Caco-2 (cell line): Measurements from ENCODE around the gene ALX4. TPM values are rescaled to one million over a fixed set of nuclear protein-coding genes. Genes with fewer than 3 reads are reported as not detected.

Experiments
- BruUV-seq: library from RNA; stranded (reverse); fragments of 400-500 nt; replicated peaks from 2 replicates; lab custom pipeline; 2021; lab: Mats Ljungman, UMichigan
- CTCF ChIA-PET: fragments of 300-600 bp; sonication (Branson Sonifier 250); formaldehyde crosslinking; loops from one replicate; lab custom pipeline; 2022; ENCODE audit warnings: antibody characterized with exemption; lab: Charles Lee
- POLR2A ChIA-PET: fragments of 300-600 bp; sonication (Branson Sonifier 250); formaldehyde crosslinking; loops from one replicate; lab custom pipeline; 2022; ENCODE audit warnings: antibody characterized with exemption; lab: Charles Lee
- DNase-seq, 2 experiments: peaks; one replicate each; pipeline versions ENCODE4 v3.0.0 to v3.0.0-alpha.2; 2020 to 2022
- H3K27me3 ChIP-seq: replicated peaks from 2 replicates; pipeline ENCODE4 v1.6.0; 2011; ENCODE audit warnings: low read length; ENCODE audit not compliant: control insufficient read depth, insufficient read depth
- H3K36me3 ChIP-seq: 2 replicates; pipeline ENCODE4 v1.5.1; 2011; ENCODE audit warnings: low read length; ENCODE audit not compliant: control insufficient read depth, insufficient read depth
- H3K4me1 ChIP-seq: fragments of 250-450 bp; sonication (Bioruptor Pico); 2 replicates; pipeline ENCODE4 v1.5.1; 2020; ENCODE audit warnings: mild to moderate bottlenecking
- H3K4me3 ChIP-seq: 2 replicates; pipeline ENCODE4 v1.5.1; 2011; ENCODE audit warnings: low read depth, mild to moderate bottlenecking, control low read depth, low read length
- H3K9me3 ChIP-seq: fragments of 250-450 bp; sonication (Bioruptor Pico); 2 replicates; pipeline ENCODE4 v1.5.1; 2020; ENCODE audit warnings: mild to moderate bottlenecking, moderate library complexity
- H3K27ac Mint-ChIP-seq: one replicate; pipeline ENCODE4 v1.8.0; 2022; ENCODE audit warnings: mixed read lengths; ENCODE audit not compliant: unreplicated experiment
- H3K27me3 Mint-ChIP-seq: one replicate; pipeline ENCODE4 v1.8.0; 2022; ENCODE audit warnings: mixed read lengths; ENCODE audit not compliant: insufficient read depth, unreplicated experiment
- H3K36me3 Mint-ChIP-seq: one replicate; pipeline ENCODE4 v1.8.0; 2022; ENCODE audit warnings: mild to moderate bottlenecking, mixed read lengths; ENCODE audit not compliant: insufficient read depth, unreplicated experiment
- H3K4me1 Mint-ChIP-seq: one replicate; pipeline ENCODE4 v1.8.0; 2022; ENCODE audit warnings: low read depth, mixed read lengths; ENCODE audit not compliant: unreplicated experiment
- H3K4me3 Mint-ChIP-seq: one replicate; pipeline ENCODE4 v1.8.0; 2022; ENCODE audit warnings: mild to moderate bottlenecking, moderate library complexity, mixed read lengths; ENCODE audit not compliant: unreplicated experiment
- H3K9me3 Mint-ChIP-seq: one replicate; pipeline ENCODE4 v1.8.0; 2022; ENCODE audit warnings: mixed read lengths; ENCODE audit not compliant: unreplicated experiment
- CTCF ChIP-seq, 2 experiments: fragments of 200-600 bp in 1 of 2; IDR thresholded peaks; 1 replicate in 1 of 2; 2 replicates in 1 of 2; pipeline versions ENCODE4 v1.5.1 to v1.8.0; 2011 to 2022; ENCODE audit warnings: antibody characterized with exemption in 1 of 2, control low read depth in 1 of 2, inconsistent platforms in 1 of 2, low read depth in 1 of 2, low read length in 1 of 2, mild to moderate bottlenecking in 1 of 2, moderate library complexity in 1 of 2; ENCODE audit not compliant: insufficient read depth in 1 of 2, severe bottlenecking in 1 of 2, unreplicated experiment in 1 of 2
- intact Hi-C: fragments of 100-400 bp; cut with micrococcal nuclease; formaldehyde crosslinking; loops from one replicate; pipeline ENCODE4 v1.10.0; 2022; ENCODE audit not compliant: unreplicated experiment
- total RNA-seq: library from RNA; stranded (reverse); gene quantifications from 2 replicates; pipeline ENCODE4 v1.2.3, GENCODE V29; 2022

ALX4 gene
- total RNA-seq, 1 experiment from 2014 or later = 0.05 TPM

- no peaks in the 10 kb centered on the region for H3K36me3 ChIP-seq
- H3K27me3 Mint-ChIP-seq = peaks cover 5% of the 10 kb centered on the region
- H3K27me3 ChIP-seq = no peaks in the 10 kb centered on the region
- BruUV-seq = no TSS peak
- H3K4me3 ChIP-seq = no peak overlapping the region
- no peaks in the 10 kb centered on the region for H3K9me3 ChIP-seq
- DNase-seq = no peak
- no peaks in the 10 kb centered on the region for H3K36me3 Mint-ChIP-seq
- intact Hi-C loops = no loop called here
- no peaks in the 10 kb centered on the region for H3K4me1 Mint-ChIP-seq
- no peak overlapping the region for H3K27ac Mint-ChIP-seq
- H3K9me3 Mint-ChIP-seq = no peaks in the 10 kb centered on the region
- TF ChIP-seq CTCF (IDR thresholded peaks at IDR 0.05; ENCODE audit: insufficient read depth in 1 of 2, low read depth in 1 of 2, low read length in 1 of 2, severe bottlenecking in 1 of 2, unreplicated experiment in 1 of 2) = no peak
- POLR2A ChIA-PET = no interaction called here
- no peak overlapping the region for H3K4me3 Mint-ChIP-seq
- H3K4me1 ChIP-seq = no peaks in the 10 kb centered on the region
- CTCF ChIA-PET = no interaction called here
Observed at GRCh38 chr11:44351006-44351660, 41.2 kb upstream of the ALX4 start.

GRCh38 chr11:44349328-44349727 is 39.4 kb upstream of the ALX4 start:
- Mint-ChIP-seq H3K4me3 (no peak overlapping the region), H3K36me3 (no peaks in the 10 kb centered on the region), H3K27ac (no peak overlapping the region), H3K27me3 (peaks cover 7% of the 10 kb centered on the region), H3K4me1 (no peaks in the 10 kb centered on the region), H3K9me3 (no peaks in the 10 kb centered on the region)
- BruUV-seq = no TSS peak
- no peaks in the 10 kb centered on the region for H3K27me3 ChIP-seq
- intact Hi-C loops = no loop called here
- no peaks in the 10 kb centered on the region for H3K36me3 ChIP-seq
- no peaks in the 10 kb centered on the region for H3K9me3 ChIP-seq
- ChIA-PET POLR2A (no interaction called here), CTCF (no interaction called here)
- no peak for TF ChIP-seq CTCF (IDR thresholded peaks at IDR 0.05; ENCODE audit: insufficient read depth in 1 of 2, low read depth in 1 of 2, low read length in 1 of 2, severe bottlenecking in 1 of 2, unreplicated experiment in 1 of 2)
- no peaks in the 10 kb centered on the region for H3K4me1 ChIP-seq
- no peak overlapping the region for H3K4me3 ChIP-seq
- peak in 1 of 2 experiments; percentile 13 for DNase-seq

GRCh38 chr11:44348721-44349120 is 38.8 kb upstream of the ALX4 start:
- H3K36me3 Mint-ChIP-seq = no peaks in the 10 kb centered on the region
- no peak for TF ChIP-seq CTCF (IDR thresholded peaks at IDR 0.05; ENCODE audit: insufficient read depth in 1 of 2, low read depth in 1 of 2, low read length in 1 of 2, severe bottlenecking in 1 of 2, unreplicated experiment in 1 of 2)
- CTCF ChIA-PET = no interaction called here

More at GRCh38 chr11:44348721-44349120, 38.8 kb upstream of the ALX4 start:
- Mint-ChIP-seq H3K27me3 (peaks cover 7% of the 10 kb centered on the region), H3K4me1 (no peaks in the 10 kb centered on the region), H3K27ac (no peak overlapping the region), H3K4me3 (no peak overlapping the region), H3K9me3 (no peaks in the 10 kb centered on the region)
- H3K9me3 ChIP-seq = no peaks in the 10 kb centered on the region
- no TSS peak for BruUV-seq
- no peaks in the 10 kb centered on the region for H3K4me1 ChIP-seq
- POLR2A ChIA-PET = no interaction called here
- H3K4me3 ChIP-seq = no peak overlapping the region
- intact Hi-C loops = no loop called here
- no peaks in the 10 kb centered on the region for H3K27me3 ChIP-seq
- no peak for DNase-seq
- no peaks in the 10 kb centered on the region for H3K36me3 ChIP-seq
